H1 (cell line): ENCODE data around the gene ZNF804B. TPM values are rescaled to one million over a fixed set of nuclear protein-coding genes. Genes with fewer than 3 reads are reported as not detected.

Experiments
- CTCF ChIA-PET: fragments of 300-600 bp; sonication (Branson Sonifier 250); formaldehyde crosslinking; loops from one replicate; lab custom pipeline; 2021; ENCODE audit not compliant: partially characterized antibody; lab: Charles Lee
- POLR2A ChIA-PET: fragments of 300-600 bp; sonication (Branson Sonifier 250); formaldehyde crosslinking; loops from one replicate; lab custom pipeline; 2021; ENCODE audit warnings: inconsistent platforms; ENCODE audit not compliant: partially characterized antibody; lab: Charles Lee
- DNase-seq, 2 experiments: peaks; one replicate each; pipeline versions ENCODE4 v3.0.0 to v3.0.0-alpha.2; 2010 to 2022; ENCODE audit warnings: low spot score in 2 of 2, low read depth in 1 of 2, mixed read lengths in 1 of 2
- FAIRE-seq: peaks from 2 replicates; lab custom pipeline; 2011; peaks lifted over from hg19 to GRCh38; lab: Jason Lieb, UNC
- H2AFZ ChIP-seq: 2 replicates; pipeline ENCODE4 v1.8.1; 2012; ENCODE audit warnings: low read length, inconsistent platforms
- H2AK5ac ChIP-seq: 2 replicates; pipeline ENCODE4 v1.6.1; 2013; ENCODE audit warnings: low read depth, low read length
- H2BK120ac ChIP-seq: replicated peaks from 2 replicates; pipeline ENCODE3; 2013; ENCODE audit warnings: low read depth, low read length, inconsistent platforms
- H2BK12ac ChIP-seq: 2 replicates; pipeline ENCODE4 v1.6.1; 2013; ENCODE audit warnings: low read depth, low read length
- H2BK15ac ChIP-seq: 2 replicates; pipeline ENCODE4 v1.6.1; 2013; ENCODE audit warnings: low read length
- H2BK20ac ChIP-seq: 2 replicates; pipeline ENCODE4 v1.6.1; 2013; ENCODE audit warnings: low read length
- H2BK5ac ChIP-seq: 2 replicates; pipeline ENCODE4 v1.6.1; 2013; ENCODE audit warnings: low read depth, low read length
- H3K14ac ChIP-seq: 2 replicates; pipeline ENCODE4 v1.6.1; 2013; ENCODE audit warnings: inconsistent platforms; ENCODE audit not compliant: insufficient read length
- H3K18ac ChIP-seq: 2 replicates; pipeline ENCODE4 v1.6.1; 2013; ENCODE audit warnings: low read length; ENCODE audit errors: extremely low read depth
- H3K23ac ChIP-seq: 2 replicates; pipeline ENCODE4 v1.6.1; 2013; ENCODE audit warnings: inconsistent platforms; ENCODE audit not compliant: insufficient read length
- H3K23me2 ChIP-seq: 2 replicates; pipeline ENCODE4 v1.6.1; 2013; ENCODE audit warnings: low read depth, low read length
- H3K27ac ChIP-seq: 2 replicates; pipeline ENCODE4 v1.6.1; 2011; ENCODE audit warnings: low read depth, low read length, inconsistent platforms
- H3K27me3 ChIP-seq, 4 experiments: replicated peaks in 1 of 4; 1 replicate in 1 of 4; 2 replicates in 3 of 4; pipeline versions ENCODE4 v1.6.1 to v1.8.1; 2011 to 2013; ENCODE audit warnings: low read length in 3 of 4, mild to moderate bottlenecking in 3 of 4, inconsistent platforms in 2 of 4, mixed read lengths in 2 of 4, moderate library complexity in 1 of 4; ENCODE audit not compliant: control insufficient read depth in 3 of 4, insufficient read depth in 3 of 4; ENCODE audit errors: extremely low read depth in 1 of 4
- H3K36me3 ChIP-seq, 4 experiments: 2 replicates each; pipeline versions ENCODE4 v1.6.1 to v1.8.1; 2011 to 2013; ENCODE audit warnings: mild to moderate bottlenecking in 4 of 4, low read length in 3 of 4, moderate library complexity in 2 of 4, control low read depth in 1 of 4, inconsistent platforms in 1 of 4; ENCODE audit not compliant: insufficient read depth in 4 of 4, control insufficient read depth in 2 of 4
- H3K4ac ChIP-seq: replicated peaks from 2 replicates; pipeline ENCODE3; 2013; ENCODE audit warnings: low read length, low read depth, mixed read lengths, inconsistent platforms; ENCODE audit not compliant: insufficient read length
- H3K4me1 ChIP-seq, 4 experiments: replicated peaks in 1 of 4; 1 replicate in 1 of 4; 2 replicates in 3 of 4; pipeline versions ENCODE4 v1.6.1 to v1.8.1; 2011 to 2013; ENCODE audit warnings: low read length in 3 of 4, inconsistent platforms in 2 of 4, mixed read lengths in 1 of 4; ENCODE audit not compliant: insufficient read depth in 4 of 4, control insufficient read depth in 3 of 4
- H3K4me2 ChIP-seq, 2 experiments: 2 replicates each; pipeline versions ENCODE4 v1.6.1 to v1.8.1; 2011 to 2013; ENCODE audit warnings: low read depth in 2 of 2, low read length in 2 of 2, control low read depth in 1 of 2, inconsistent platforms in 1 of 2, mild to moderate bottlenecking in 1 of 2; ENCODE audit not compliant: insufficient read depth in 1 of 2
- H3K4me3 ChIP-seq, 4 experiments: fragments of 200-600, 300-600 bp in 1 of 4; sonication (generic), shearing (Covaris generic), sonication (Bioruptor Twin) in 1 of 4; 2 replicates each; pipeline versions ENCODE4 v1.5.1 to v1.8.1; 2011 to 2016; ENCODE audit warnings: low read length in 4 of 4, low read depth in 3 of 4, control low read depth in 2 of 4, inconsistent platforms in 2 of 4, mild to moderate bottlenecking in 2 of 4, mixed read lengths in 1 of 4, moderate library complexity in 1 of 4; ENCODE audit not compliant: insufficient read depth in 2 of 4; ENCODE audit errors: extremely low read depth in 1 of 4
- H3K56ac ChIP-seq: replicated peaks from 2 replicates; pipeline ENCODE3; 2013; ENCODE audit warnings: low read depth, mild to moderate bottlenecking, mixed read lengths, low read length, inconsistent platforms; ENCODE audit not compliant: insufficient read length
- H3K79me1 ChIP-seq: 2 replicates; pipeline ENCODE4 v1.6.1; 2013; ENCODE audit warnings: low read depth, low read length, control low read depth
- H3K79me2 ChIP-seq, 2 experiments: 2 replicates each; pipeline versions ENCODE4 v1.6.1 to v1.8.1; 2012 to 2013; ENCODE audit warnings: low read length in 2 of 2, mild to moderate bottlenecking in 2 of 2, inconsistent platforms in 1 of 2; ENCODE audit not compliant: insufficient read depth in 2 of 2, control insufficient read depth in 1 of 2
- H3K9ac ChIP-seq, 4 experiments: replicated peaks in 1 of 4; 1 replicate in 1 of 4; 2 replicates in 3 of 4; pipeline versions ENCODE4 v1.6.1 to v1.8.1; 2011 to 2013; ENCODE audit warnings: low read depth in 3 of 4, low read length in 3 of 4, control low read depth in 2 of 4, mild to moderate bottlenecking in 2 of 4, moderate library complexity in 2 of 4, inconsistent platforms in 1 of 4; ENCODE audit errors: extremely low read depth in 1 of 4
- H3K9me3 ChIP-seq, 2 experiments: 2 replicates each; pipeline versions ENCODE4 v1.6.1 to v1.8.1; 2012 to 2013; ENCODE audit warnings: mild to moderate bottlenecking in 2 of 2, moderate library complexity in 2 of 2, control low read depth in 1 of 2, inconsistent platforms in 1 of 2, low read depth in 1 of 2, low read length in 1 of 2, mixed read lengths in 1 of 2; ENCODE audit not compliant: insufficient read depth in 2 of 2
- H4K20me1 ChIP-seq, 2 experiments: replicated peaks in 1 of 2; 2 replicates each; pipeline versions ENCODE3 to v1.8.1; 2011 to 2013; ENCODE audit warnings: inconsistent platforms in 2 of 2, low read length in 2 of 2, mild to moderate bottlenecking in 1 of 2; ENCODE audit not compliant: insufficient read depth in 2 of 2, control insufficient read depth in 1 of 2
- H4K5ac ChIP-seq: 2 replicates; pipeline ENCODE4 v1.6.1; 2013; ENCODE audit warnings: low read length, low read depth, mixed read lengths, inconsistent platforms; ENCODE audit not compliant: insufficient read length
- H4K8ac ChIP-seq: 2 replicates; pipeline ENCODE4 v1.8.0; 2013; ENCODE audit warnings: mild to moderate bottlenecking, moderate library complexity, low read length, inconsistent platforms; ENCODE audit not compliant: insufficient read depth; ENCODE audit errors: extremely low read depth
- H4K91ac ChIP-seq: replicated peaks from 2 replicates; pipeline ENCODE3; 2013; ENCODE audit warnings: low read length, mixed read lengths, inconsistent platforms; ENCODE audit not compliant: insufficient read length
- WGBS, 2 experiments: shearing (Covaris generic) in 1 of 2; methylation state at CpG; one replicate each; pipeline versions ENCODE4 v1.1.6 to v1.1.7; 2013 to 2015; ENCODE audit warnings: low lambda C conversion rate in 2 of 2, mixed read lengths in 2 of 2, inconsistent platforms in 1 of 2, low coverage in 1 of 2, missing lambda C conversion rate in 1 of 2; ENCODE audit not compliant: insufficient replicate concordance in 2 of 2, insufficient coverage in 1 of 2, insufficient read length in 1 of 2; ENCODE audit errors: extremely low coverage in 1 of 2, missing lambda C conversion rate in 1 of 2; 5-methylcytosine and 5-hydroxymethylcytosine counted together
- polyA plus RNA-seq, 7 experiments: library from polyadenylated mRNA; depleted of rRNA in 3 of 7; stranded (reverse) in 5 of 7; unstranded in 2 of 7; fragments of >200 nt in 5 of 7; fragments of 200-250 nt in 2 of 7; gene quantifications; 1 replicate in 5 of 7; 2 replicates in 1 of 7; 4 replicates in 1 of 7; pipeline versions ENCODE4 v1.2.1 to v1.2.3, GENCODE V29; 2011 to 2013; ENCODE audit warnings: missing spikeins in 2 of 7, mixed read lengths in 2 of 7
- total RNA-seq: library from RNA; stranded (reverse); fragmentation: NEBNext Ultra II Directional; extraction: Animal tissue kit (Norgen Biotek cat#: 25700); gene quantifications from 2 replicates; pipeline ENCODE4 v1.2.1, GENCODE V29; 2021

ZNF804B gene
- total and polyA plus RNA-seq, 2 of the 8 experiments (the other 6 are each of a cell fraction or from before 2014, with no cell fraction given) = not detected

DNA sequence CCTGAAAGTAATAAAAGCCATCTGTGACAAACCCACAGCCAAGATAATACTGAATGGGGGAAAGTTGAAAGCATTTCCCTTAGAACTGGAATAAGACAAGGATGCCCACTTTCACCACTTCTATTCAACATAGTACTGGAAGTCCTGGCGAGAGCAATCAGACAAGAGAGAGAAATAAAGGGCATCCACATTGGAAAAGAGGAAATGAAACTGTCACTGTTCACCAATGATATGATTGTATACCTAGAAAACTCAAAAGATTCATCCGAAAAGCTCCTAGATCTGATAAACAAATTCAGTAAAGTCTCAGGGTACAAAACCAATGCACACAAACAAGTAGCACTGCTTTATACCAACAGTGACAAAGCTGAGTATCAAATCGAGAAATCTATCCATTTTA, 617.7 kb downstream of the ZNF804B start:
- DNase-seq (no peak), FAIRE-seq (no peak)
- CTCF ChIA-PET = interaction anchor here (0.8 kb wide), 1 partner anchor 58 kb away, joined by 3 read pairs; no protein-coding TSS in a partner anchor
- Histone ChIP-seq H3K27me3 (no peaks in the 10 kb centered on the region), H3K14ac (no peak overlapping the region), H2AK5ac (no peak overlapping the region), H3K27ac (no peak overlapping the region), H2BK20ac (no peak overlapping the region), H3K79me2 (no peaks in the 10 kb centered on the region), H4K8ac (no peak overlapping the region), H3K4me2 (no peak overlapping the region), H3K23ac (no peak overlapping the region), H2BK120ac (no peak overlapping the region), H3K4me1 (no peaks in the 10 kb centered on the region), H2BK5ac (no peak overlapping the region), H3K79me1 (no peaks in the 10 kb centered on the region), H3K9ac (no peak overlapping the region), H3K4me3 (no peak overlapping the region), H3K9me3 (no peaks in the 10 kb centered on the region), H4K20me1 (no peaks in the 10 kb centered on the region), H3K4ac (no peak overlapping the region), H2BK12ac (no peak overlapping the region), H3K23me2 (no peaks in the 10 kb centered on the region; the same call in 1 of the 2 replicates), H3K56ac (no peak overlapping the region), H4K5ac (no peak overlapping the region), H2AFZ (no peak overlapping the region), H2BK15ac (no peak overlapping the region), H4K91ac (no peak overlapping the region), H3K18ac (no peak overlapping the region), H3K36me3 (no peaks in the 10 kb centered on the region)
- 90% methylated on average over 3 of the region's 3 CpGs; no CpG with 5 or more reads in 1 of the 2 experiments for WGBS, 2 experiments
- POLR2A ChIA-PET = no interaction called here
